Measurements from ENCODE around the gene SLC25A19.

SLC25A19 gene

DNA sequence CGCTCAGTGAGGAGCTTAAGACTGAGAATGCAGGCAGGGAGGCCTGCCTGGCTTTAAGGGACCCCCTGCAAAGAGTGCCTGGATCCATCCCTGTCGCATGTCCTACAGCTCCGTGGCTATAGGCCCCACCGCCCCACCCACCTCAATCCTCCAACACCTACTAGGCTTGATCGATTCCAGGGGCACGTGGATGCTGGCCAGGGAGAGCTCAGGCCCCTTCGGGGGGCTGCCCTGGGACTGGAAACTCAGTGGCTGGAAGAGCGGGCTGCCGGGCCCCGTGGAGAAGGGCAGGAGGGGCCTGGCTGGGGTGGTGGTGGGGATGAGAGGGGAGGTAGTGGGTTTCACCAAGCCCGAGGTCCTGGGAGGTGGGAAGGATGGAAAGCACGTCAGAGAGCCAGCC is 50.0 kb downstream of the SLC25A19 start:
- ATAC-seq: no peak
- TF ChIP-seq, protein P1, sequence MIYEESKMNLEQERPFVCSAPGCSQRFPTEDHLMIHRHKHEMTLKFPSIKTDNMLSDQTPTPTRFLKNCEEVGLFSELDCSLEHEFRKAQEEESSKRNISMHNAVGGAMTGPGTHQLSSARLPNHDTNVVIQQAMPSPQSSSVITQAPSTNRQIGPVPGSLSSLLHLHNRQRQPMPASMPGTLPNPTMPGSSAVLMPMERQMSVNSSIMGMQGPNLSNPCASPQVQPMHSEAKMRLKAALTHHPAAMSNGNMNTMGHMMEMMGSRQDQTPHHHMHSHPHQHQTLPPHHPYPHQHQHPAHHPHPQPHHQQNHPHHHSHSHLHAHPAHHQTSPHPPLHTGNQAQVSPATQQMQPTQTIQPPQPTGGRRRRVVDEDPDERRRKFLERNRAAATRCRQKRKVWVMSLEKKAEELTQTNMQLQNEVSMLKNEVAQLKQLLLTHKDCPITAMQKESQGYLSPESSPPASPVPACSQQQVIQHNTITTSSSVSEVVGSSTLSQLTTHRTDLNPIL (CRISPR knock-in tag; IDR thresholded peaks at IDR 0.05; ENCODE audit: low read depth): no peak
- TF ChIP-seq ZNF8 (CRISPR knock-in tag; IDR thresholded peaks at IDR 0.05) (no peak), GLIS3 (CRISPR knock-in tag; IDR thresholded peaks at IDR 0.05) (no peak), TOX (CRISPR knock-in tag; IDR thresholded peaks at IDR 0.05; ENCODE audit: borderline replicate concordance) (no peak), SNAI2 (CRISPR knock-in tag; IDR thresholded peaks at IDR 0.05) (no peak), ZNF70 (CRISPR knock-in tag; IDR thresholded peaks at IDR 0.05) (no peak), ARNTL (CRISPR knock-in tag; IDR thresholded peaks at IDR 0.05; ENCODE audit: borderline replicate concordance, low read depth) (no peak), ZFP3 (CRISPR knock-in tag; IDR thresholded peaks at IDR 0.05) (no peak), RARB (CRISPR knock-in tag; IDR thresholded peaks at IDR 0.05) (no peak), ZNF565 (CRISPR knock-in tag; conservative IDR thresholded peaks at IDR 0.05; ENCODE audit: low read depth) (no peak), ZFP30 (CRISPR knock-in tag; IDR thresholded peaks at IDR 0.05) (no peak), BACH2 (CRISPR knock-in tag; IDR thresholded peaks at IDR 0.05; ENCODE audit: borderline replicate concordance) (no peak), PPARA (CRISPR knock-in tag; IDR thresholded peaks at IDR 0.05; ENCODE audit: borderline replicate concordance) (no peak), ISL1 (CRISPR knock-in tag; IDR thresholded peaks at IDR 0.05) (no peak), TCF4 (CRISPR knock-in tag; IDR thresholded peaks at IDR 0.05; ENCODE audit: borderline replicate concordance) (no peak)
- TF ChIP-seq, protein P2, sequence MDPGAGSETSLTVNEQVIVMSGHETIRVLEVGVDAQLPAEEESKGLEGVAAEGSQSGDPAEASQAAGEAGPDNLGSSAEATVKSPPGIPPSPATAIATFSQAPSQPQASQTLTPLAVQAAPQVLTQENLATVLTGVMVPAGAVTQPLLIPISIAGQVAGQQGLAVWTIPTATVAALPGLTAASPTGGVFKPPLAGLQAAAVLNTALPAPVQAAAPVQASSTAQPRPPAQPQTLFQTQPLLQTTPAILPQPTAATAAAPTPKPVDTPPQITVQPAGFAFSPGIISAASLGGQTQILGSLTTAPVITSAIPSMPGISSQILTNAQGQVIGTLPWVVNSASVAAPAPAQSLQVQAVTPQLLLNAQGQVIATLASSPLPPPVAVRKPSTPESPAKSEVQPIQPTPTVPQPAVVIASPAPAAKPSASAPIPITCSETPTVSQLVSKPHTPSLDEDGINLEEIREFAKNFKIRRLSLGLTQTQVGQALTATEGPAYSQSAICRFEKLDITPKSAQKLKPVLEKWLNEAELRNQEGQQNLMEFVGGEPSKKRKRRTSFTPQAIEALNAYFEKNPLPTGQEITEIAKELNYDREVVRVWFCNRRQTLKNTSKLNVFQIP (CRISPR knock-in tag; IDR thresholded peaks at IDR 0.05; ENCODE audit: borderline replicate concordance, low read depth): no peak
- TF ChIP-seq, protein P3, sequence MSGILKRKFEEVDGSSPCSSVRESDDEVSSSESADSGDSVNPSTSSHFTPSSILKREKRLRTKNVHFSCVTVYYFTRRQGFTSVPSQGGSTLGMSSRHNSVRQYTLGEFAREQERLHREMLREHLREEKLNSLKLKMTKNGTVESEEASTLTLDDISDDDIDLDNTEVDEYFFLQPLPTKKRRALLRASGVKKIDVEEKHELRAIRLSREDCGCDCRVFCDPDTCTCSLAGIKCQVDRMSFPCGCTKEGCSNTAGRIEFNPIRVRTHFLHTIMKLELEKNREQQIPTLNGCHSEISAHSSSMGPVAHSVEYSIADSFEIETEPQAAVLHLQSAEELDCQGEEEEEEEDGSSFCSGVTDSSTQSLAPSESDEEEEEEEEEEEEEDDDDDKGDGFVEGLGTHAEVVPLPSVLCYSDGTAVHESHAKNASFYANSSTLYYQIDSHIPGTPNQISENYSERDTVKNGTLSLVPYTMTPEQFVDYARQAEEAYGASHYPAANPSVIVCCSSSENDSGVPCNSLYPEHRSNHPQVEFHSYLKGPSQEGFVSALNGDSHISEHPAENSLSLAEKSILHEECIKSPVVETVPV (CRISPR knock-in tag; IDR thresholded peaks at IDR 0.05): no peak

DNA sequence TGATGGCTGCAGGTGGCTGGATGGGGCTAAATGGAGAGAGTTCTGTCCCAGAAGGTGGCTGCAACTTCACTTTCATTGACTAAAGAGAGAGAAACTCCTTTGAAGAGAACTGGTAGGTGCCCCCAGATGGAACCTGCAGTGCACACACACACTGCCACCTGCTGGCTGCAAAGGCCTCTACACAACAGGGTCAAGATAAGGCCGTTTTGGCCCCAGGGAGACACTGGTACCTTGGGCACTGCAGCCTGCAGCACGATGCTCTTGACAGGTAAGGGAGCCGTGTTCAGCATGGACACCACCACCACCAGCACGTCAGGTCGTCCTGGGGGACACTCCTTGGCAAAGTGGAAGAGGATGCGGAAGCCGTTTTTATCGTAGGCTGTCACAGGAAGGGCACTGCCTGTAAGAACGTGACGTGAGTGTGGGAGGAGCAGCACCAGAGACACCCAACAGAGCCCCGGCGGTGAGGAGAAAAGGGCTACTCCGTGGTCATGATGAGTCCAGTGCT is 50.5 kb downstream of the SLC25A19 start:
- TF ChIP-seq ZFP3 (CRISPR knock-in tag; IDR thresholded peaks at IDR 0.05): no peak
- no peak for TF ChIP-seq ZFP30 (CRISPR knock-in tag; IDR thresholded peaks at IDR 0.05)
- no peak for TF ChIP-seq RARB (CRISPR knock-in tag; IDR thresholded peaks at IDR 0.05)
- TF ChIP-seq, protein P4, sequence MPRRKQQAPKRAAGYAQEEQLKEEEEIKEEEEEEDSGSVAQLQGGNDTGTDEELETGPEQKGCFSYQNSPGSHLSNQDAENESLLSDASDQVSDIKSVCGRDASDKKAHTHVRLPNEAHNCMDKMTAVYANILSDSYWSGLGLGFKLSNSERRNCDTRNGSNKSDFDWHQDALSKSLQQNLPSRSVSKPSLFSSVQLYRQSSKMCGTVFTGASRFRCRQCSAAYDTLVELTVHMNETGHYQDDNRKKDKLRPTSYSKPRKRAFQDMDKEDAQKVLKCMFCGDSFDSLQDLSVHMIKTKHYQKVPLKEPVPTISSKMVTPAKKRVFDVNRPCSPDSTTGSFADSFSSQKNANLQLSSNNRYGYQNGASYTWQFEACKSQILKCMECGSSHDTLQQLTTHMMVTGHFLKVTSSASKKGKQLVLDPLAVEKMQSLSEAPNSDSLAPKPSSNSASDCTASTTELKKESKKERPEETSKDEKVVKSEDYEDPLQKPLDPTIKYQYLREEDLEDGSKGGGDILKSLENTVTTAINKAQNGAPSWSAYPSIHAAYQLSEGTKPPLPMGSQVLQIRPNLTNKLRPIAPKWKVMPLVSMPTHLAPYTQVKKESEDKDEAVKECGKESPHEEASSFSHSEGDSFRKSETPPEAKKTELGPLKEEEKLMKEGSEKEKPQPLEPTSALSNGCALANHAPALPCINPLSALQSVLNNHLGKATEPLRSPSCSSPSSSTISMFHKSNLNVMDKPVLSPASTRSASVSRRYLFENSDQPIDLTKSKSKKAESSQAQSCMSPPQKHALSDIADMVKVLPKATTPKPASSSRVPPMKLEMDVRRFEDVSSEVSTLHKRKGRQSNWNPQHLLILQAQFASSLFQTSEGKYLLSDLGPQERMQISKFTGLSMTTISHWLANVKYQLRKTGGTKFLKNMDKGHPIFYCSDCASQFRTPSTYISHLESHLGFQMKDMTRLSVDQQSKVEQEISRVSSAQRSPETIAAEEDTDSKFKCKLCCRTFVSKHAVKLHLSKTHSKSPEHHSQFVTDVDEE (CRISPR knock-in tag; IDR thresholded peaks at IDR 0.05): no peak
- TF ChIP-seq ZNF70 (CRISPR knock-in tag; IDR thresholded peaks at IDR 0.05): no peak
- TF ChIP-seq SNAI2 (CRISPR knock-in tag; IDR thresholded peaks at IDR 0.05): no peak
- no peak for TF ChIP-seq ISL1 (CRISPR knock-in tag; IDR thresholded peaks at IDR 0.05)
- TF ChIP-seq, protein P3 (CRISPR knock-in tag; IDR thresholded peaks at IDR 0.05): no peak
- TF ChIP-seq, protein P1 (CRISPR knock-in tag; IDR thresholded peaks at IDR 0.05; ENCODE audit: low read depth): no peak
- no peak for TF ChIP-seq TOX (CRISPR knock-in tag; IDR thresholded peaks at IDR 0.05; ENCODE audit: borderline replicate concordance)
- no peak for TF ChIP-seq CSDC2 (CRISPR knock-in tag; IDR thresholded peaks at IDR 0.05)
- no peak for TF ChIP-seq TCF4 (CRISPR knock-in tag; IDR thresholded peaks at IDR 0.05; ENCODE audit: borderline replicate concordance)
- peak; percentile 88 for ATAC-seq

Data from SK-N-SH treated with all-trans-retinoic acid at 6 μM for 48 hours (cell line).